Lower leg skin (tissue), 4 donors: ENCODE data around the gene UBA3. TPM values are rescaled to one million over a fixed set of nuclear protein-coding genes. Genes with fewer than 3 reads are reported as not detected.

Experiments
- DNase-seq, 2 donors: peaks; one replicate each; pipeline ENCODE4 v3.0.0-alpha.2; 2019; ENCODE audit warnings: low spot score in 2 of 2
- H3K4me3 ChIP-seq: fragments of 200-600 bp; sonication (generic); 2 replicates; pipeline ENCODE4 v1.5.1; 2017; ENCODE audit warnings: mild to moderate bottlenecking, low read depth; ENCODE audit not compliant: poor library complexity, severe bottlenecking
- CTCF ChIP-seq, 3 donors: fragments of 450-650 bp; IDR thresholded peaks; one replicate each; pipeline ENCODE4 v1.5.1; 2016; ENCODE audit warnings: antibody characterized with exemption in 3 of 3, mild to moderate bottlenecking in 3 of 3, moderate library complexity in 2 of 3
- POLR2A ChIP-seq, 2 donors: fragments of 450-650 bp; IDR thresholded peaks; one replicate each; pipeline ENCODE4 v1.6.1; 2016 to 2017; ENCODE audit warnings: antibody characterized with exemption in 2 of 2, mild to moderate bottlenecking in 1 of 2, moderate library complexity in 1 of 2
- whole genome bisulfite sequencing, 2 donors: methylation state at CpG; one replicate each; pipeline ENCODE4 v1.1.5; 2018; 5-methylcytosine and 5-hydroxymethylcytosine counted together
- intact Hi-C: fragments of 100-400 bp; cut with DNase I; formaldehyde crosslinking; loops from one replicate; pipeline ENCODE4 v1.15.0; 2023; ENCODE audit warnings: low total_unique reads
- total RNA-seq, 4 donors: library from RNA; depleted of rRNA; stranded (reverse); fragments of >200 nt; gene quantifications; one replicate each; pipeline ENCODE4 v1.1.0, GENCODE V29; 2016

UBA3 gene
- total RNA-seq, 4 donors from 2014 or later, result 33.8 to 54.6 (median 36.6) TPM

- 85 to 90% methylated on average over 7 of the region's 7 CpGs for WGBS, 2 donors
- TF ChIP-seq CTCF (IDR thresholded peaks at IDR 0.05) (no peak), POLR2A (IDR thresholded peaks at IDR 0.05) (no peak)
- no peak for DNase-seq
- intact Hi-C loops, result no loop called here
- H3K4me3 ChIP-seq, result no peak overlapping the region
These were observed 46.7 kb downstream of the UBA3 start for GRCh38 chr3:69033470-69033869.

GRCh38 chr3:69032737-69033136 lies 47.4 kb downstream of the UBA3 start:
- intact Hi-C loops, result no loop called here
- WGBS, 2 donors, result 98 to 99% methylated on average over 9 of the region's 9 CpGs
- no peak for TF ChIP-seq POLR2A (IDR thresholded peaks at IDR 0.05)
- no peak for TF ChIP-seq CTCF (IDR thresholded peaks at IDR 0.05)
- no peak overlapping the region for H3K4me3 ChIP-seq
- no peak for DNase-seq

- TF ChIP-seq POLR2A (IDR thresholded peaks at IDR 0.05), result no peak
- TF ChIP-seq CTCF (IDR thresholded peaks at IDR 0.05), result no peak
- no peak overlapping the region for H3K4me3 ChIP-seq
- WGBS, 2 donors, result 86 to 91% methylated on average over 2 of the region's 2 CpGs
- no peak for DNase-seq
- intact Hi-C loops, result no loop called here
These were observed 48.0 kb downstream of the UBA3 start for GRCh38 chr3:69032142-69032541.

GRCh38 chr3:69031635-69032034 lies 48.5 kb downstream of the UBA3 start:
- 69 to 84% methylated on average over 1 of the region's 1 CpG for WGBS, 2 donors
- DNase-seq, result no peak
- no peak overlapping the region for H3K4me3 ChIP-seq
- TF ChIP-seq POLR2A (IDR thresholded peaks at IDR 0.05) (no peak), CTCF (IDR thresholded peaks at IDR 0.05) (no peak)
- intact Hi-C loops, result no loop called here

- intact Hi-C loops, result no loop called here
- no peak for TF ChIP-seq POLR2A (IDR thresholded peaks at IDR 0.05)
- no peak for TF ChIP-seq CTCF (IDR thresholded peaks at IDR 0.05)
- 74 to 75% methylated on average over 4 of the region's 4 CpGs for WGBS, 2 donors
- no peak overlapping the region for H3K4me3 ChIP-seq
- no peak for DNase-seq
These were observed 59.3 kb downstream of the UBA3 start for GRCh38 chr3:69020857-69021256.

GRCh38 chr3:69020424-69020823 lies 59.7 kb downstream of the UBA3 start:
- WGBS, 2 donors, result 45 to 46% methylated on average over 2 of the region's 2 CpGs
- no peak overlapping the region for H3K4me3 ChIP-seq
- no peak for DNase-seq
- no peak for TF ChIP-seq POLR2A (IDR thresholded peaks at IDR 0.05)
- TF ChIP-seq CTCF (IDR thresholded peaks at IDR 0.05), result no peak
- intact Hi-C loops, result no loop called here
